GM12873 (cell line): ENCODE measurements around the gene LOC128125822.

Source experiments
- CTCF ChIP-seq: IDR thresholded peaks from 2 replicates; pipeline ENCODE4 v1.5.1; 2012; ENCODE audit warnings: low read depth, mild to moderate bottlenecking, moderate library complexity, low read length, control low read depth; ENCODE audit not compliant: insufficient read depth; ENCODE audit errors: missing control alignments

The LOC128125822 gene

GRCh38 chr6:63556369-63556768 lies 15.9 kb upstream of the LOC128125822 start:
- TF ChIP-seq CTCF, result no peak

- no peak for TF ChIP-seq CTCF
Measured at GRCh38 chr6:63558278-63558677, 14.0 kb upstream of the LOC128125822 start.

- no peak for TF ChIP-seq CTCF
Measured at GRCh38 chr6:63560801-63561287, 11.4 kb upstream of the LOC128125822 start.

- TF ChIP-seq CTCF, result no peak
Measured at GRCh38 chr6:63561288-63561687, 11.0 kb upstream of the LOC128125822 start.

GRCh38 chr6:63563235-63563634 lies 9.0 kb upstream of the LOC128125822 start:
- TF ChIP-seq CTCF, result no peak

GRCh38 chr6:63565058-63565726 lies 7.1 kb upstream of the LOC128125822 start:
- no peak for TF ChIP-seq CTCF

GRCh38 chr6:63565727-63566596 lies 6.3 kb upstream of the LOC128125822 start:
- TF ChIP-seq CTCF, result no peak
